Mesothelial cell of epicardium (in vitro differentiated cells): ENCODE results near the gene LATS2. TPM values are rescaled to one million over a fixed set of nuclear protein-coding genes. Genes with fewer than 3 reads are reported as not detected.

Experiments used
- DNase-seq, 2 experiments: peaks; one replicate each; pipeline ENCODE4 v3.0.0; 2021; ENCODE audit warnings: low spot score in 2 of 2; ENCODE audit not compliant: unreplicated experiment in 2 of 2
- H3K27ac Mint-ChIP-seq: 2 replicates; pipeline ENCODE4 v1.8.0; 2021; ENCODE audit warnings: mixed read lengths
- H3K27me3 Mint-ChIP-seq: 2 replicates; pipeline ENCODE4 v1.8.0; 2021; ENCODE audit warnings: low read depth, mixed read lengths
- H3K36me3 Mint-ChIP-seq: 2 replicates; pipeline ENCODE4 v1.8.0; 2021; ENCODE audit warnings: mixed read lengths
- H3K4me1 Mint-ChIP-seq: 2 replicates; pipeline ENCODE4 v1.8.0; 2021; ENCODE audit warnings: mixed read lengths
- H3K4me3 Mint-ChIP-seq: 2 replicates; pipeline ENCODE4 v1.8.0; 2021; ENCODE audit warnings: mild to moderate bottlenecking, moderate library complexity, mixed read lengths
- H3K9me3 Mint-ChIP-seq: 2 replicates; pipeline ENCODE4 v1.8.0; 2021; ENCODE audit warnings: mixed read lengths
- CTCF ChIP-seq: fragments of 200-600 bp; sonication (generic); IDR thresholded peaks from one replicate; pipeline ENCODE4 v1.5.0; 2021; ENCODE audit warnings: antibody characterized with exemption; ENCODE audit not compliant: unreplicated experiment
- total RNA-seq: library from RNA; stranded (reverse); gene quantifications from 3 replicates; pipeline ENCODE4 v1.2.1, GENCODE V29; 2021

LATS2 gene
- total RNA-seq, 1 donor from 2014 or later, result 30.2 TPM

- no peaks in the 10 kb centered on the region for H3K4me1 Mint-ChIP-seq
- no peaks in the 10 kb centered on the region for H3K9me3 Mint-ChIP-seq
- H3K4me3 Mint-ChIP-seq, result no peak overlapping the region
- no peak overlapping the region for H3K27ac Mint-ChIP-seq
- TF ChIP-seq CTCF, result no peak
- H3K36me3 Mint-ChIP-seq, result peaks cover 43% of the 10 kb centered on the region
- no peaks in the 10 kb centered on the region for H3K27me3 Mint-ChIP-seq
- DNase-seq, result no peak
Measured at GRCh38 chr13:20981370-20982095, 79.9 kb downstream of the LATS2 start.

GRCh38 chr13:20980899-20981298 is 80.5 kb downstream of the LATS2 start:
- Mint-ChIP-seq H3K4me3 (no peak overlapping the region), H3K27ac (no peak overlapping the region), H3K4me1 (no peaks in the 10 kb centered on the region), H3K9me3 (no peaks in the 10 kb centered on the region), H3K36me3 (peaks cover 43% of the 10 kb centered on the region), H3K27me3 (no peaks in the 10 kb centered on the region)
- TF ChIP-seq CTCF, result no peak
- no peak for DNase-seq

GRCh38 chr13:20980430-20980829 is 81.0 kb downstream of the LATS2 start:
- H3K27ac Mint-ChIP-seq, result no peak overlapping the region

GRCh38 chr13:20977394-20977793 is 84.0 kb downstream of the LATS2 start:
- Mint-ChIP-seq H3K27ac (no peak overlapping the region), H3K9me3 (no peaks in the 10 kb centered on the region), H3K27me3 (no peaks in the 10 kb centered on the region), H3K36me3 (peaks cover 49% of the 10 kb centered on the region), H3K4me1 (no peaks in the 10 kb centered on the region), H3K4me3 (no peak overlapping the region)
- no peak for DNase-seq
- TF ChIP-seq CTCF, result no peak

More at GRCh38 chr13:20980430-20980829, 81.0 kb downstream of the LATS2 start:
- no peak overlapping the region for H3K4me3 Mint-ChIP-seq
- no peak for DNase-seq
- no peaks in the 10 kb centered on the region for H3K9me3 Mint-ChIP-seq
- H3K36me3 Mint-ChIP-seq, result peaks cover 43% of the 10 kb centered on the region
- H3K27me3 Mint-ChIP-seq, result no peaks in the 10 kb centered on the region
- TF ChIP-seq CTCF, result no peak
- no peaks in the 10 kb centered on the region for H3K4me1 Mint-ChIP-seq

- Mint-ChIP-seq H3K4me1 (no peaks in the 10 kb centered on the region), H3K27ac (no peak overlapping the region), H3K27me3 (no peaks in the 10 kb centered on the region), H3K9me3 (no peaks in the 10 kb centered on the region), H3K4me3 (no peak overlapping the region), H3K36me3 (peaks cover 38% of the 10 kb centered on the region)
- TF ChIP-seq CTCF, result no peak
- no peak for DNase-seq
Measured at GRCh38 chr13:20974981-20975585, 86.3 kb downstream of the LATS2 start.
